K562 (cell line): ENCODE results near the gene SRRM5. TPM values are rescaled to one million over a fixed set of nuclear protein-coding genes. Genes with fewer than 3 reads are reported as not detected.

ENCODE experiments used
- ESRRA ChIP-seq: fragments of 450-650 bp; IDR thresholded peaks from 2 replicates; pipeline ENCODE4 v1.6.1; 2014; ENCODE audit warnings: low read depth, mild to moderate bottlenecking, moderate library complexity, borderline replicate concordance
- ESRRB ChIP-seq: fragments of 250-450 bp; sonication (Bioruptor Pico); IDR thresholded peaks from 2 replicates; pipeline ENCODE4 v1.5.0; 2020; ENCODE audit warnings: mild to moderate bottlenecking, moderate library complexity, borderline replicate concordance
- ETV1 ChIP-seq: fragments of 450-650 bp; conservative IDR thresholded peaks from 2 replicates; pipeline ENCODE4 v1.6.1; 2016; ENCODE audit warnings: missing genetic modification characterization, control low read depth, low read depth, missing compliant biosample characterization
- ILK ChIP-seq: fragments of 450-650 bp; IDR thresholded peaks from 2 replicates; pipeline ENCODE4 v1.6.1; 2016; ENCODE audit warnings: missing genetic modification characterization, low read depth, mild to moderate bottlenecking, missing compliant biosample characterization, moderate library complexity, borderline replicate concordance
- KAT2B ChIP-seq: IDR thresholded peaks from one replicate; pipeline ENCODE4 v1.6.1; 2012; ENCODE audit warnings: low read depth, mild to moderate bottlenecking, control low read depth, inconsistent platforms, low read length, moderate library complexity
- MIER1 ChIP-seq: fragments of 450-650 bp; IDR thresholded peaks from 2 replicates; pipeline ENCODE4 v1.6.1; 2016; ENCODE audit warnings: antibody characterized with exemption, mild to moderate bottlenecking, low read depth
- NFIX ChIP-seq: fragments of 250-450 bp; sonication (Bioruptor Pico); IDR thresholded peaks from 2 replicates; pipeline ENCODE4 v1.4.0; 2020; ENCODE audit warnings: low read depth, mild to moderate bottlenecking, moderate library complexity
- NR2F6 ChIP-seq: fragments of 450-650 bp; formaldehyde crosslinking; IDR thresholded peaks from 2 replicates; pipeline ENCODE4 v1.4.0; 2020; ENCODE audit warnings: mild to moderate bottlenecking
- PHF20 ChIP-seq: fragments of 450-650 bp; IDR thresholded peaks from 2 replicates; pipeline ENCODE4 v1.6.1; 2018; ENCODE audit not compliant: partially characterized antibody
- POLR3G ChIP-seq: IDR thresholded peaks from 2 replicates; pipeline ENCODE4 v1.6.1; 2011; ENCODE audit not compliant: insufficient read length, insufficient replicate concordance; ENCODE audit errors: extremely low read depth
- SAFB2 ChIP-seq: fragments of 200-400 bp; formaldehyde crosslinking; IDR thresholded peaks from 2 replicates; pipeline ENCODE4 v1.6.1; 2018; ENCODE audit warnings: borderline replicate concordance, low read length, low read depth, moderate library complexity; ENCODE audit not compliant: severe bottlenecking
- SMARCA5 ChIP-seq: fragments of 450-650 bp; IDR thresholded peaks from 2 replicates; pipeline ENCODE4 v1.6.1; 2016
- SNAPC5 ChIP-seq: fragments of 250-450 bp; sonication (Bioruptor Pico); IDR thresholded peaks from 2 replicates; pipeline ENCODE4 v1.8.0; 2021; ENCODE audit warnings: moderate library complexity, mild to moderate bottlenecking, inconsistent platforms
- YBX1 ChIP-seq: fragments of 450-650 bp; IDR thresholded peaks from 2 replicates; pipeline ENCODE4 v1.7.1; 2016; ENCODE audit warnings: mild to moderate bottlenecking
- ZBTB17 ChIP-seq: fragments of 450-650 bp; formaldehyde crosslinking; IDR thresholded peaks from 2 replicates; pipeline ENCODE4 v1.4.0; 2020; ENCODE audit warnings: mild to moderate bottlenecking
- ZNF121 ChIP-seq: sonication (generic); formaldehyde crosslinking; conservative IDR thresholded peaks from 2 replicates; pipeline ENCODE4 v1.8.0; 2022; ENCODE audit warnings: missing genetic modification reagents
- ZNF407 ChIP-seq: fragments of 450-650 bp; IDR thresholded peaks from 2 replicates; pipeline ENCODE4 v1.6.1; 2016; ENCODE audit warnings: low read depth
- polyA plus RNA-seq, 8 experiments: library from polyadenylated mRNA; depleted of rRNA in 4 of 8; stranded (reverse) in 5 of 8; unstranded in 3 of 8; fragments of >200 nt; fragmentation: Nextera tagmentation in 2 of 8; fragmentation: Illumina TruSeq in 1 of 8; extraction: Ambion mirVana in 2 of 8; extraction: Trizol in 1 of 8; gene quantifications; 2 replicates each; pipeline versions ENCODE4 v1.2.1 to v1.2.3, GENCODE V29; 2011 to 2014; ENCODE audit warnings: inconsistent platforms in 1 of 8, missing spikeins in 1 of 8
- total RNA-seq, 7 experiments: library from RNA; depleted of rRNA in 6 of 7; stranded (reverse); fragments of >200 nt in 6 of 7; fragmentation: Illumina TruSeq in 2 of 7; extraction: Trizol in 2 of 7; gene quantifications; 2 replicates each; pipeline versions ENCODE4 v1.2.1 to v1.2.3, GENCODE V29; 2011 to 2021; ENCODE audit warnings: low replicate concordance in 1 of 7
- TF ChIP-seq, protein P1 (sequence below): fragments of 200-800 bp; sonication (Bioruptor generic); IDR thresholded peaks from 2 replicates; pipeline ENCODE4 v1.6.1; 2017; ENCODE audit warnings: missing genetic modification characterization, missing compliant biosample characterization

The SRRM5 gene
- total and polyA plus RNA-seq, 9 of the 15 experiments (the other 6 are each of a cell fraction or from before 2014, with no cell fraction given): 0.09 to 0.45 (median 0.18) TPM; not detected in 2

DNA sequence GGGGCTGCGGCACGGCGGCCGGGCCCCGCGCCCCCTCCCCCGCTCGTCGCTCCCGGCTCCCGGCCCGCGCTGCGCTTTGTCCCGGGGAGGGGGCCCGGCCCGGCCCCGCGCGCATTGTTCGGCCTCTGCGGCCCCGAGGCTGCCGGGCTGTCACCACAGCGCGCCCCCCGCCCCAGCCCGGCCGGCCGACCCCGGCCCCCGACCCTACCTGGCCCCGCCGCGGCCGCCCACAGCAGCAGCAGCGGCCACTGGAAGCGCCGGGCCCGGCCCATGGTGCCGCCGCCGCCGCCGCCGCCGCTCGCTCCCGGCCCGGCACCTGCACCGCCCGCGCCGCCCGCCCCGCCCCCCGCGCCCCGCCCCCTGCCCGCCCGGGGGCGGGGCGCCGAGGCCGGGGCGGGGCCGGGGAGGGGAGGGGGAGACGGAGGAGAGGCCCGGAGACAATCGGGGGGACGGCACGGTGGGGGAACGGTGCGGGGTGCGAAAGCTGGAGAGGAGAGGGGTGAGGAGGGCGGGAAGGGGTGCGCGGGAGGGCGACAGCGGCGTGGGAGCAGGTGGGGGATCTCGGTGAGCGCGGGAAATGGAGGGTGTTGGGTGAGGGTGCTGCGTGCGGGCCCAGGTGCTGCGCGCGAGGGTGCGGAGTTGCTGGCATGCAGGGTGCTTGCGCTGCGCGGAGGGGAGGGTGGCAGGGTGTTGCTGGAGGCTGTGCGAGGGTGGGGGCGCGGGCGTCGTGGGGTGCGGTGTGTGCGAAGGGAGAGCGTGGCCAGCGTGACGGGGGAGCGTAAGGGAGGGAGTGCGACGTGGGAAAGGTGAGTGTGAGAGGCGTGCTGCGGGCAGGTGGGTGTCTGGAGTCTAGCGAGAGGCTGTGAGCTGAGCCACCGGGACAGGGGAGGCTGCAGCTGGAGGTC lies 27.9 kb downstream of the SRRM5 start, which contains the start of gene CADM4 (continued):
- TF ChIP-seq ZNF407 (no peak), SNAPC5 (no peak), PHF20 (peak; percentile 57), YBX1 (no peak), NFIX (CRISPR knock-in tag) (no peak), NR2F6 (CRISPR knock-in tag) (no peak), SAFB2 (no peak), ZBTB17 (CRISPR knock-in tag) (no peak), MIER1 (no peak), POLR3G (no peak), ZNF121 (CRISPR knock-in tag) (no peak), ETV1 (tag) (no peak), ILK (no peak), SMARCA5 (no peak), KAT2B (no peak), ESRRB (CRISPR knock-in tag) (no peak), ESRRA (no peak)
- TF ChIP-seq, protein P1, sequence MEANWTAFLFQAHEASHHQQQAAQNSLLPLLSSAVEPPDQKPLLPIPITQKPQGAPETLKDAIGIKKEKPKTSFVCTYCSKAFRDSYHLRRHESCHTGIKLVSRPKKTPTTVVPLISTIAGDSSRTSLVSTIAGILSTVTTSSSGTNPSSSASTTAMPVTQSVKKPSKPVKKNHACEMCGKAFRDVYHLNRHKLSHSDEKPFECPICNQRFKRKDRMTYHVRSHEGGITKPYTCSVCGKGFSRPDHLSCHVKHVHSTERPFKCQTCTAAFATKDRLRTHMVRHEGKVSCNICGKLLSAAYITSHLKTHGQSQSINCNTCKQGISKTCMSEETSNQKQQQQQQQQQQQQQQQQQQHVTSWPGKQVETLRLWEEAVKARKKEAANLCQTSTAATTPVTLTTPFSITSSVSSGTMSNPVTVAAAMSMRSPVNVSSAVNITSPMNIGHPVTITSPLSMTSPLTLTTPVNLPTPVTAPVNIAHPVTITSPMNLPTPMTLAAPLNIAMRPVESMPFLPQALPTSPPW (CRISPR knock-in tag): peak; percentile 91
